Ishikawa (cell line): ENCODE measurements around the gene RASSF7.

Experiments used
- EGR1 ChIP-seq: IDR thresholded peaks from 2 replicates; pipeline ENCODE4 v1.6.1; 2012
- EP300 ChIP-seq: IDR thresholded peaks from 2 replicates; pipeline ENCODE4 v1.6.1; 2012; ENCODE audit warnings: borderline replicate concordance
- FOXM1 ChIP-seq: IDR thresholded peaks from 2 replicates; pipeline ENCODE4 v1.6.1; 2012; ENCODE audit warnings: low read depth, borderline replicate concordance
- RAD21 ChIP-seq: IDR thresholded peaks from 2 replicates; pipeline ENCODE4 v1.6.1; 2012; ENCODE audit warnings: low read depth
- TAF1 ChIP-seq: IDR thresholded peaks from 2 replicates; pipeline ENCODE4 v1.6.1; 2012; ENCODE audit warnings: low read depth, mild to moderate bottlenecking
- TCF12 ChIP-seq: IDR thresholded peaks from 2 replicates; pipeline ENCODE4 v1.6.1; 2012; ENCODE audit warnings: low read depth
- TF ChIP-seq, protein P1 (sequence below): IDR thresholded peaks from 2 replicates; pipeline ENCODE4 v1.6.1; 2012

DNA sequence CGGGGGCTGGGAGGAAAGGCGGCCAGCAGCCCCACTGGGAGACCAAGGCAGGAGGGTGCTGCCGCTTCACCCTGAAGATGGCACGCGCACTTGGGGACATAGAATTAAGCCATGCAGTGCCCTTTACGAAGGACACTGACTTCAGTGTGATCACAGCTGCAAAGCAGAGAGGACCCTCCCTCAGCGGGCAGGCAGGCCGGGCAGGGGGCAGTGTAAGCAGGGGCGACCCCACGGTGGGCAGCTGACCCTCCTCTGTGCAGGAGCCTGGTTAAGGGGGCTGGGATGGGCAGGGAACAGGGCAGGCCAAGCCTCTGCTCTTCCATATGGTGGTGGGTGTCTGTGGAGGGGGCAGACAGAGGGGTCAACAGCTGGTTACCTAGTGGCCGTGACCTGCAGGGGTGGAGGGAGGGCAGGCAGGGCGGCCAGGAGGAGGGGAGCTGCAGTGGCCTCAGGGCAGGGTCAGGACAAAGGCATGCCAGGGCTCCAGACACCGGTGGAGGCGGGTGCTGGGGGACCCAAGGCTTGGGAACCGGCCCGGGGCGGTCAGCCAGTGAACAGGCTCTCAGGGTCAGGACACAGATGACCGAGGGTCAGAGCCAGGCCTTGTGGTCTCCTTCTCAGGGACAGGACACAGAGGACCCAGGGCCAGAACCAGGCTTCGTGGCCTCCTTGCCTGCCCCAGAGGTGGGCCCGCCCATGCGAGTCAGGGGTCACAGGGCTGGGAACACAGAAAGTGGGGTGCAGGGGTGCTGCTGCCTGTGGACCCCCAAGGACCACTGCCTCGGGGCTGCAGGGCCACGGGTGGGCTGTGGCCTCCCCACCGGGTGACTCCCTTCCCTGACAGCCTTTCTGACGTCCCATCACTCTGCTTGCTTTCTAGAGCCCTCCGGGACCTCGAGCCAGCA lies 7.4 kb upstream of the RASSF7 start:
- TF ChIP-seq RAD21: no peak
- no peak for TF ChIP-seq TCF12
- no peak for TF ChIP-seq TAF1
- no peak for TF ChIP-seq EP300
- no peak for TF ChIP-seq EGR1
- TF ChIP-seq, protein P1, sequence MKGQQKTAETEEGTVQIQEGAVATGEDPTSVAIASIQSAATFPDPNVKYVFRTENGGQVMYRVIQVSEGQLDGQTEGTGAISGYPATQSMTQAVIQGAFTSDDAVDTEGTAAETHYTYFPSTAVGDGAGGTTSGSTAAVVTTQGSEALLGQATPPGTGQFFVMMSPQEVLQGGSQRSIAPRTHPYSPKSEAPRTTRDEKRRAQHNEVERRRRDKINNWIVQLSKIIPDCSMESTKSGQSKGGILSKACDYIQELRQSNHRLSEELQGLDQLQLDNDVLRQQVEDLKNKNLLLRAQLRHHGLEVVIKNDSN: no peak
- no peak for TF ChIP-seq FOXM1
